Liver (tissue), 9 donors: ENCODE measurements around the gene ZSCAN2. TPM values are rescaled to one million over a fixed set of nuclear protein-coding genes. Genes with fewer than 3 reads are reported as not detected.

Experiments
- DNase-seq: peaks from one replicate; pipeline ENCODE4 v3.0.0-alpha.2; 2017; ENCODE audit warnings: low spot score
- H3K27ac ChIP-seq, 2 donors: one replicate each; pipeline ENCODE4 v1.7.0; 2013; ENCODE audit warnings: inconsistent platforms in 2 of 2, low read length in 2 of 2, control low read depth in 1 of 2, low read depth in 1 of 2, mild to moderate bottlenecking in 1 of 2
- H3K27me3 ChIP-seq, 4 donors: one replicate each; pipeline versions ENCODE4 v1.6.1 to v1.7.0; 2013; ENCODE audit warnings: low read length in 3 of 4, inconsistent platforms in 1 of 4, mild to moderate bottlenecking in 1 of 4, moderate library complexity in 1 of 4; ENCODE audit not compliant: control insufficient read depth in 4 of 4, insufficient read depth in 4 of 4
- H3K36me3 ChIP-seq, 4 donors: one replicate each; pipeline versions ENCODE4 v1.6.1 to v1.7.0; 2013; ENCODE audit warnings: low read length in 3 of 4, mild to moderate bottlenecking in 3 of 4, low read depth in 1 of 4, moderate library complexity in 1 of 4; ENCODE audit not compliant: control insufficient read depth in 4 of 4, insufficient read depth in 3 of 4
- H3K4me1 ChIP-seq, 4 donors: one replicate each; pipeline versions ENCODE4 v1.6.1 to v1.7.0; 2013; ENCODE audit warnings: low read length in 3 of 4, mild to moderate bottlenecking in 3 of 4, moderate library complexity in 1 of 4; ENCODE audit not compliant: control insufficient read depth in 4 of 4, insufficient read depth in 4 of 4
- H3K4me3 ChIP-seq, 3 donors: one replicate each; pipeline versions ENCODE4 v1.6.1 to v1.7.0; 2013; ENCODE audit warnings: low read length in 3 of 3, control low read depth in 1 of 3, low read depth in 1 of 3, mild to moderate bottlenecking in 1 of 3
- H3K9ac ChIP-seq, 2 donors: one replicate each; pipeline ENCODE4 v1.7.0; 2013; ENCODE audit warnings: low read length in 2 of 2, mild to moderate bottlenecking in 2 of 2, moderate library complexity in 2 of 2, control low read depth in 1 of 2, low read depth in 1 of 2
- H3K9me3 ChIP-seq, 4 donors: one replicate each; pipeline versions ENCODE4 v1.6.1 to v1.7.0; 2013; ENCODE audit warnings: low read length in 3 of 4; ENCODE audit not compliant: control insufficient read depth in 4 of 4
- ATF3 ChIP-seq: IDR thresholded peaks from 2 replicates; pipeline ENCODE4 v1.6.1; 2016; ENCODE audit warnings: antibody characterized with exemption
- CTCF ChIP-seq: fragments of 150-350 bp; IDR thresholded peaks from 2 replicates; pipeline ENCODE4 v1.5.1; 2017; ENCODE audit warnings: improper control_type of control experiment, low read depth, low read length; ENCODE audit not compliant: missing input control
- EGR1 ChIP-seq, 2 donors: IDR thresholded peaks; 2 replicates each; pipeline ENCODE4 v1.6.1; 2016 to 2018; ENCODE audit warnings: antibody characterized with exemption in 2 of 2, low read depth in 2 of 2
- FOXA1 ChIP-seq: IDR thresholded peaks from 2 replicates; pipeline ENCODE4 v1.6.1; 2016; ENCODE audit warnings: antibody characterized with exemption
- FOXA2 ChIP-seq: IDR thresholded peaks from 2 replicates; pipeline ENCODE4 v1.6.1; 2016; ENCODE audit warnings: antibody characterized with exemption
- GABPA ChIP-seq, 2 donors: IDR thresholded peaks in 1 of 2; conservative IDR thresholded peaks in 1 of 2; 2 replicates each; pipeline ENCODE4 v1.6.1; 2016; ENCODE audit warnings: antibody characterized with exemption in 2 of 2, mild to moderate bottlenecking in 1 of 2, moderate library complexity in 1 of 2
- HNF4A ChIP-seq, 2 donors: conservative IDR thresholded peaks; 2 replicates each; pipeline ENCODE4 v1.6.1; 2016; ENCODE audit warnings: antibody characterized with exemption in 2 of 2, mild to moderate bottlenecking in 2 of 2
- JUND ChIP-seq, 2 donors: IDR thresholded peaks; 2 replicates each; pipeline ENCODE4 v1.6.1; 2016; ENCODE audit warnings: antibody characterized with exemption in 2 of 2
- MAX ChIP-seq: IDR thresholded peaks from 2 replicates; pipeline ENCODE4 v1.6.1; 2016; ENCODE audit warnings: antibody characterized with exemption
- REST ChIP-seq: IDR thresholded peaks from 2 replicates; pipeline ENCODE4 v1.6.1; 2016; ENCODE audit warnings: antibody characterized with exemption, mild to moderate bottlenecking
- RXRA ChIP-seq, 2 donors: IDR thresholded peaks; 2 replicates each; pipeline ENCODE4 v1.6.1; 2017 to 2018; ENCODE audit warnings: antibody characterized with exemption in 2 of 2, mild to moderate bottlenecking in 1 of 2
- SP1 ChIP-seq: IDR thresholded peaks from 2 replicates; pipeline ENCODE4 v1.6.1; 2018; ENCODE audit warnings: antibody characterized with exemption, mild to moderate bottlenecking
- TAF1 ChIP-seq: conservative IDR thresholded peaks from 2 replicates; pipeline ENCODE4 v1.6.1; 2016; ENCODE audit warnings: antibody characterized with exemption, mild to moderate bottlenecking
- YY1 ChIP-seq: IDR thresholded peaks from 2 replicates; pipeline ENCODE4 v1.6.1; 2016; ENCODE audit warnings: antibody characterized with exemption, mild to moderate bottlenecking
- WGBS: extraction: QIAGEN DNeasy Blood & Tissue Kit; methylation state at CpG from one replicate; pipeline ENCODE4 v1.1.7; 2013; 5-methylcytosine and 5-hydroxymethylcytosine counted together
- polyA plus RNA-seq, 2 donors: library from polyadenylated mRNA; stranded (reverse) in 1 of 2; unstranded in 1 of 2; fragments of 200-250 nt in 1 of 2; fragments of >200 nt in 1 of 2; fragmentation: Nextera tagmentation in 1 of 2; extraction: Ambion mirVana in 1 of 2; gene quantifications; one replicate each; pipeline versions ENCODE4 v1.2.1 to v1.2.3, GENCODE V29; 2013 to 2015
- total RNA-seq, 2 donors: library from RNA; depleted of rRNA; stranded (reverse); fragments of >200 nt; gene quantifications; one replicate each; pipeline ENCODE4 v1.2.3, GENCODE V29; 2014
- donor health status: healthy.
- donor health status: healthy.
- donor health status: healthy.
- donor health status: healthy.
- donor health status: healthy.

The ZSCAN2 gene
- total and polyA plus RNA-seq, 4 donors = 5.4 to 11.0 (median 7.9) TPM

GRCh38 chr15:84656972-84657371, 56.2 kb downstream of the ZSCAN2 start:
- no peak overlapping the region for H3K9ac ChIP-seq

GRCh38 chr15:84657748-84658079, 56.9 kb downstream of the ZSCAN2 start:
- no peaks in the 10 kb centered on the region for H3K9me3 ChIP-seq
- peak overlapping the region in 1 of 2 donors; percentile 23 for H3K9ac ChIP-seq
- peak overlapping the region in 2 of 3 donors; percentile 19 to 57 for H3K4me3 ChIP-seq
- no peak for TF ChIP-seq MAX
- no peak for TF ChIP-seq CTCF
- TF ChIP-seq FOXA1 = no peak
- no peak for TF ChIP-seq TAF1
- no peak for TF ChIP-seq HNF4A (conservative IDR thresholded peaks at IDR 0.05)
- TF ChIP-seq GABPA (IDR thresholded peaks at IDR 0.05 in 1 of 2, conservative IDR thresholded peaks at IDR 0.05 in 1 of 2) = no peak
- no peak for TF ChIP-seq ATF3
- no peak for TF ChIP-seq EGR1 (IDR thresholded peaks at IDR 0.05; ENCODE audit: low read depth in 2 of 2)
- TF ChIP-seq SP1 = no peak
- DNase-seq = no peak
- H3K4me1 ChIP-seq = peaks cover 3 to 24% (median 16%) of the 10 kb centered on the region in 4 donors
- WGBS = 28% methylated on average over 17 of the region's 17 CpGs
- peak overlapping the region; percentile 44 to 47 for H3K27ac ChIP-seq
- H3K36me3 ChIP-seq = no peaks in the 10 kb centered on the region
- no peaks in the 10 kb centered on the region for H3K27me3 ChIP-seq

More at GRCh38 chr15:84656972-84657371, 56.2 kb downstream of the ZSCAN2 start:
- H3K4me1 ChIP-seq = peaks cover 3 to 24% (median 16%) of the 10 kb centered on the region in 4 donors
- H3K36me3 ChIP-seq = peaks cover 0 to 3% (median 0%) of the 10 kb centered on the region in 4 donors
- WGBS = 94% methylated on average over 7 of the region's 7 CpGs
- H3K9me3 ChIP-seq = no peaks in the 10 kb centered on the region
- no peak for TF ChIP-seq EGR1 (IDR thresholded peaks at IDR 0.05; ENCODE audit: low read depth in 2 of 2)
- TF ChIP-seq REST = no peak
- no peak for TF ChIP-seq RXRA (IDR thresholded peaks at IDR 0.05)
- no peak for TF ChIP-seq FOXA1
- TF ChIP-seq MAX = no peak
- TF ChIP-seq TAF1 = no peak
- no peak for TF ChIP-seq JUND (IDR thresholded peaks at IDR 0.05)
- no peak for TF ChIP-seq YY1
- TF ChIP-seq FOXA2 = no peak
- no peak for TF ChIP-seq CTCF
- TF ChIP-seq HNF4A (conservative IDR thresholded peaks at IDR 0.05) = no peak
- TF ChIP-seq SP1 = no peak
- no peak for TF ChIP-seq GABPA (IDR thresholded peaks at IDR 0.05 in 1 of 2, conservative IDR thresholded peaks at IDR 0.05 in 1 of 2)
- H3K4me3 ChIP-seq = no peak overlapping the region
- H3K27me3 ChIP-seq = no peaks in the 10 kb centered on the region
- no peak for DNase-seq
- H3K27ac ChIP-seq = no peak overlapping the region
